AG09309 (cell line): ENCODE data around the gene CD52.
"Not testable (repeated sequence)": the region's sequence is repeated elsewhere in the genome, so short reads cannot be mapped to it uniquely, and the experiment has no call there.

ENCODE experiments used
- DNase-seq: peaks from one replicate; pipeline ENCODE4 v3.0.0-alpha.2; 2010; ENCODE audit warnings: low read depth
- H3K4me3 ChIP-seq: 2 replicates; pipeline ENCODE4 v1.5.1; 2011; ENCODE audit warnings: mild to moderate bottlenecking, low read depth, low read length, moderate library complexity; ENCODE audit not compliant: control insufficient read depth
- CTCF ChIP-seq: IDR thresholded peaks from 2 replicates; pipeline ENCODE4 v1.5.1; 2011; ENCODE audit warnings: mild to moderate bottlenecking, low read depth, low read length, inconsistent platforms; ENCODE audit not compliant: insufficient read depth, control insufficient read depth; ENCODE audit errors: missing control alignments

Gene CD52

GRCh38 chr1:26290122-26290881, 27.5 kb upstream of the CD52 start:
- H3K4me3 ChIP-seq: no peak overlapping the region
- DNase-seq: no peak
- no peak for TF ChIP-seq CTCF

- no peak overlapping the region for H3K4me3 ChIP-seq
- no peak for DNase-seq
- no peak for TF ChIP-seq CTCF
Measured at GRCh38 chr1:26290882-26291261, 26.9 kb upstream of the CD52 start.

DNA sequence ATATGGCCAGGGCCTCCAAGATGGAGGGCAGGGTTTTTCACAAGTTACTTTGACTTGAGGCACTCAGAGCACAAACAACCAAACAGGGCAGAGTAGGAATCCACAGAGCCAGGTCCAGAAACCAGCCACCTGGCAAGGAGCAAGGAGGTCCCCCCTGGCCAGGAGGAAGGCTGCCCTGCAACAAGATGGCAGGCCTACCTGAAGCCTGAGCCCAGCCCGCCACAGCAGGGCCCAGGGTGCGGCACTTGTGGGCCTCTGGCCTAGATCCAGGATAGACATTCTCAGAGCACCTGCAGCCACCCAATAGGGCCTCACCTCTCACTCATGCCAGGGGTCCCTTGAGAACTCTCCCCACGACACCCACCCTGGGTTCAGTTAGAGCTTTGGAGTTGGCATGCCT, 26.3 kb upstream of the CD52 start:
- TF ChIP-seq CTCF: no peak

GRCh38 chr1:26291939-26292338, 25.8 kb upstream of the CD52 start:
- no peak overlapping the region for H3K4me3 ChIP-seq
- no peak for DNase-seq
- TF ChIP-seq CTCF: no peak

More for the DNA sequence above, 26.3 kb upstream of the CD52 start:
- no peak for DNase-seq
- no peak overlapping the region for H3K4me3 ChIP-seq

- not testable (repeated sequence) for H3K4me3 ChIP-seq, DNase-seq
Measured at GRCh38 chr1:26292735-26293134, 25.0 kb upstream of the CD52 start.

- DNase-seq: no peak
- no peak overlapping the region for H3K4me3 ChIP-seq
- TF ChIP-seq CTCF: no peak
Measured at GRCh38 chr1:26293911-26294463, 23.8 kb upstream of the CD52 start.
